GM19025 (cell line): Measurements from ENCODE around the gene NASP.

Experiments
- ATAC-seq: cut with Tn5 transposase; IDR thresholded peaks from one replicate; pipeline ENCODE4 v1.9.1; 2021; ENCODE audit warnings: mild to moderate bottlenecking, low read depth, moderate library complexity; ENCODE audit not compliant: unreplicated experiment

Gene NASP

DNA sequence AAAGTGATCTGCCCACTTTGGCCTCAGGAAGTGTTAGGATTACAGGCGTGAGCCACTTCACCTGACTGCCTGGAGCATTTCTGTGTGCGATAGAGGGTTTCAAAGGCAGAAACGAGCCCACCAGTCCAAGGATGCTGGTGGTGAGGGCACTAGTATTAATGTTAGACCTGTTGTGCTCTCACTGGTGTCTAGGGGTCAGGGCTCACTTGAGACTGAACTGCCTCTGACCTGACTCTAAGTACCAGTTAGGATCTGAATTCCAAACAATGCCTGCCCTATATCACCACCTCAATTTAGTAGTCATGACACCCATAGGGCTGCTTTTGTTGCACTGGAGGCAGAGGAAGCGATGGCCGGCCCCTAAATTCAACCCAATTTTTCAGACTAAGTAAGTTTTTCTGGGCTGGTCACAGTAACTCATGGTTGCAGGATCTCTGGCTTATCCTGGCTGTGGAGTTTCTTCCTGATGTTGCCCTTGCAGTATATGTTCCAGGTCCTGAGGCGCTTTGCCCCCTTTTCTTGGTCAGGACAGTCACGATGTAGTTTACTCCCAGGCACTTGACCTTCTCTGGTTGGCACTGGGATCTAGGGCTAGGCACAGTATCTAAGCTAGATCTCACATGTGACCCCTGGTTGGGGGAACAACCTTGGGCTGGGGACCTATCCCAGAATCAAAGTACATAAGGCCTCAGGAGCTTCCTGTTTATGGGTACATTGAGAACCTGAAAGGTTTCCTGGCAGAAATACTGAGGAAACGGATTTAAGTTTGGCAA lies 35.5 kb downstream of the NASP start:
- ATAC-seq, result no peak

DNA sequence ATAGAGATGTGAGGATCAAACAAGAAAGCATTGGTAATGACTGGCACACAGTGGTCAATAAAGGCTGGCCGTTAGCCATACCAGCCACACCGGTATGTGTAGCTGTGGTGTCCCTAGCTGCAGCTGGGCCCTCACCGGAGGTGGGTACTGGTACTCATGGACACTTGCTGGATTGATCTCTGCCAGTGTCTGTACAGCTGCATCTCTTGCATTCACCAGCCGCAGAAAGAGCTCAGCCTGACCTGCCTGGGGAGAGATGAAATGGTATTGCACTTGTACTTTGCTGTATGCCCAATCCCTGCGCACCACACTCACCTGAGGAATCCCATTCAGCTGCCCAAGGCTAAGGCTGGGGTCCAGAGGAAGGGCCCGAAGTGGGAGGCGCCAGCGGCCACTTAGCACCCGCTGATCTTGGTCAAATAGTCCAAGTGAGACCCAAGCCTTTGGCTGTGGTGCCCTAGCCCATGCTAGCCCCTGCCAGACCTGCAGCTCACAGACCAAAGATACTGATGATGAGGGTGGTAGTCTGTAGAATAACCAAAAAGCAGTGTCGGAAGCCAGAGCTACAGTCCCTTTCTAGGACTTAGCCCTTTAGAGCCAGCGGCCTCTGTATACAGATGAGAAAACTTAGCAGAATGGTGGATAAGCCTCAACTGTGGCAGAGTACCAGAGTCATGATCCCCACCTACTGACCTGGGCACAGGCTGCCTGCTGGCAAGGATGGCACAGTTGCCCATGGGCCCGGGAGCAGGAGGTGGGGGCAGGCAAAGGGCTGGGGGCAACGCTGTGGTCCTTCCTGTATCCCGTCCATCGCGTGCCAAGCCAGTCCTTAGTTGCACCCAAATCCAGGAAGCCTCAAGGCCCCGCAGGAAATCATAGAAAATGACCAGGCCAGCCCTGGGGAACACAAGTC lies 37.0 kb downstream of the NASP start:
- ATAC-seq, result no peak

DNA sequence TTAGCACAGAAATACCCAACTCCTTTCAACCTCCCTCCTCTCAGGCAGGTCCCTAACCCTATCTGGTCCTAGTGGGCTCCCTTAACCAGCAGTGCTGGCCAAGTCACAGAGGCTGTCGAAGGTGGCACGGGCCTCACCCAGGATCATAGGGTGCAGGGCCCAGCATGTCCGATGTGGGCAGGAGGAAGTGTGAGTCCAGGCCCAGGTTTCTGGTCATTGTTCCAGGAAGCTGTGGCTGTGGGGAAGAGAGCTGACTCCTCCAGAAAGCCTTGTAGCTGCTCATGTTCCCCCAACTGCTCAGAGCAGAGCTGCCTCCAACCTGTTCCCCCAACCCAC lies 37.6 kb downstream of the NASP start:
- ATAC-seq, result no peak

DNA sequence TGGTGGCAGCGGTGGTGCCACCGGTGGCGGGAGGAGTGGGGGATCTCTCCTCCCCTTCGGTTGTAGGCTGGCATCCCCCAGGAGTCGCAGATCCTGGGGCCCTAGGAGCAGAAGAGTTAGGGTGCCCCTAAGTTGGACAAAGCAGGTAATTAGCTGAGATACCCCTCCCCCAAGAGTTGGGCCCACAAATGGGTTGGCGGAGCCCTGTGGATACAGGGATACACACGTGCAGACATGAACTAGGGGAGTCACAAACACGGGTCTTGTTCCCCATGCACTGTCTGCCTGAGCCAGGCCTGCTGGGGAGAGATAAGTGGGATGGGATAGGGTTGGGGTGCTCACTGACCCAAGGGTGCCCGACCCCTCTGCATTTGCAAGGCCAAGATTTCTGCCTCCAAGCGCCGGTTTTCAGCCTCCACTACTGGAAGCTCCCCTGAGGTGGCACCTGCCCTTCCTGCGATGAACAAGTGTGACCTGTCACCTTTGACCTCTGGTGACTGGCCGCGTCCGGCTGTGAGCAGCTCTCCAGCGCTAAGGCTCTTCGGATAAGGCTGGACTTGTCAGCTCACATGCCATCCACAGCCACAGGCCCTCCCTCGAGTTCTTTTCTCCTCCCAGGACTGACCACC lies 38.2 kb downstream of the NASP start:
- ATAC-seq, result no peak

DNA sequence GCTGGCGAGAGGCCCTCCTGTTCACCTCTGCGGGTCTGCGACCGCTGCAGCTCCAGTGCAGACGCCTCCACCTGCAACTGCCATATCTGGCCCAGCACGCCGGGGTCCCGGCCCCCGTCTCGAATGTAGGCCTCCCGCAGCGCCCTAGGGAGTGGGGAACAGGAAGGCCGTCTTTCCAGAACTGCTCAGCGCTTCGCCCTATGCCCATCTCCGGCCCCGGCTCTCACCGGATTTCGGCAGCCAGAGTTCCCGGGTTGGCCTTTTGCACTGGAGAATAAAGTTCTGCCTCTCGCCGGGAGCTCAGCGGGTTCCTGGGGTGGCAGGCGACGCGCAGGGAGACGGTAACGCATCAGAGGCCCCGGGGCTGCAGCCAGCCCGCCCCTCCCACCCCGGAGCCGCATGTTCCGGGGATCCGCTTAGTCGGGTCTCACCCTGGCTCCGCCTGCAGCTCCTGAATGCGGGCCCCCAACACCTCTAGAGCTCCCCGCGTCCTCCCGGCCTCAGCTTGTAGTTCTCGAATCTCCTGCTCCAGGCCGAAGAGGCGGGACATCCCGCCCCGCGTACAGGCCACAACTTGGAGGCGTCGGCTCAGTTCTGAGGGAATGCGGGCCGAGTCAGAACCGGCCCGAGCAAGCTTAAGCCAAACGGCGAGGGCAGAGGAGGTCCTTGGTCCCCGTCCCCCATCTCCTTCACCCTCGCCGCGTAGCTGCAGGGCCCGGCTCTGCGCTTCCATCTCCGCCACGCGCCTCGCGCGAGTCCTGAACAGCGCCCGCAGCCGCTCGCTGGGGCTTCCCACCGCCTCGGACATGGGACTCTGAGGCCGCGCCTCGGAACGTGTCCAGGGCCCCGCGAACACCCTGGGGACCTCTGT lies 38.9 kb downstream of the NASP start:
- ATAC-seq, result no peak

DNA sequence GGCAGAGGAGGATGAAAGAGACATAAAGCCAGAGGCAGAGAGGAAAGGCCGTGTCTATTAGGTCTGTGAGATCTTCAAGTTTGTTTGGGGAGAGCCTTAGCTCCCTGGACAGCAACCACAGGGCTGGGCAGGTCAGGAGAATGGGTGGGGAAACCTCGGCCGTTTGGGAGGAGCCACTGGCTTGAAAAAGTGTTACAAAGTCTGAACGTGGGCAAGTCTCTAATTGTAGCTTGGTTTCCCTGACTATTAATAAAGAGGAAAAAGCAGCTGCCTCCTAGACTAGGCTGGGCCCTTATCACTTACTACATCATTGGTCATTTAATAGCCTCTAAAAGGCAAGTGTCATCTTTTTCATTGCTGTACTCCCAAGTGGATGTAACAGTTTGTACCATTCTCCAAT lies 40.1 kb downstream of the NASP start, which contains the start of gene CCDC17:
CCDC17 (minus strand) TSS at position 83 of the 400 bp plus-strand sequence. CDS start 145 bp downstream, outside the sequence.
- ATAC-seq, result no peak

DNA sequence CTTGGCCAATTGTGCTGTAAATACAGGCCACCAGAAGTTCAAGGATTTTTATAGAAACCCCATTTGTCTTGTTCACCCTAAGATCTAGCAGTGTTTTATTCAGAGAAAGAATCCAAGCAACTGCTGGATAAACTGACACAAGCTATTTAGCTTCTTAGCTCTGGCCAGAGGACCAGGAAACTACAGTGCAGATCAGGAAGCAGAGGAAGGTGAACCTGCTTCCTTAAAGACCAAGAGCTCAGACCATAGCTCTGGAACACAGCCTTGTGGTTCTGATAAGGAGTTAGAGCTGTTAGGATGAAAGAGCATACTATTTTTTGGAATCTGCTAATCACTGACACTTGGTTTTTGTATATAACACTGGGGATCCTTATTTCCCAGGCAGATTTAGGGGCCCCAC lies 45.2 kb downstream of the NASP start:
- no peak for ATAC-seq

DNA sequence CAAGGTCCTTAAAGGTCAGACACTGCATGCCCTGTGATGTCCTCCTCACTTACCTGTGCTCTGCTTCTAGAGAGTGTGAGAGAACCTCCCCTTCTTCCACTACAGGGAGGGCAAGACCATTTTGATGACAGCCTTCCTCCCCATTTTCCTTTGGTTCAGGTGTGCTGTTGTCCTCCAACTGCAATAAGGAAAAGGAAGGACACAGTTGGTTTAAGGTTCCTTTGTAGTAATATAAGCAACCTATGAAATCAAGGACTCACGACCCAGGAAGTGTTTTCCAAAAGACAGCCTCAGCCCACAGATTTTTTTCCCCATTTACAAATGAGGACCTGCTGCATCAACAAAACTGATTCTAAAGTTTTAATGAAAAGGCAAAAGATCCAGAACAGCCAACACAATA lies 46.6 kb downstream of the NASP start:
- ATAC-seq, result no peak

DNA sequence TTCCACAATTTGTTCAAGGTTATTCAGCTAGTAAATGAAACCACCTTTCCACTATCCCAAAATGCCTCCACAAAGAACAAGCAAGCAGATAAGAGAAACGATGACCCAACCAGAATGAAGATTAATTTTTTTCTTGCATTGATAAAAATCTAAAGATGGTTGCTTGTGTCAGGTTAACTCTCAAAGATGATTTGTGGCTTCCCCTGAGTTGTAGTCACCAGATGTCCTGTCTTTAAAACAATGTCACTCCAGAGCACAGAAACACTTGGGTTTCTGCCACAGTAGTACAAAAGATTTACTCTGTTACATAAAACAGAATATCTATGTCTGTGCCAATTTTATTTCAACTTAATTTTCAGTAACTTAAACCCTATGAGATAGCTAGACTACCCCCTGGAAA lies 51.4 kb downstream of the NASP start:
- ATAC-seq, result no peak

DNA sequence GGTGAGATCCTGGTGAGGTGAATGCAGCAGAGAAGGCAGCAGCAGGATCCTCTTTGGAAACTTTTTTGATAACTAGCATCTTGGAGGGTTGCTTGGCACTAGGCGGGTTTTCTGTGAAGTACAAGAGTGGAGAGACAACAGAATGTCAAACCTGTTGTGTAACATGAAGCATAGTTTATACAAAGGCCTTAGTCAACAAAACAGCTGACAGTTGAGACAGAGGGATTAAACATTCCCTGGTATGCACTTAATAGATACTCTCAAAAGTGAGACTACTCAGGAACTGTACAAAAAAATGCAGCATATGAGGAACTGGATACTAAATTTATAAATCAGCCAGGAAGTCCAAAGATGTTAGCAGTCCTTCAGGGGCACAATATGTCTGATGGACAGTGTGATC lies 56.5 kb downstream of the NASP start:
- ATAC-seq, result no peak

DNA sequence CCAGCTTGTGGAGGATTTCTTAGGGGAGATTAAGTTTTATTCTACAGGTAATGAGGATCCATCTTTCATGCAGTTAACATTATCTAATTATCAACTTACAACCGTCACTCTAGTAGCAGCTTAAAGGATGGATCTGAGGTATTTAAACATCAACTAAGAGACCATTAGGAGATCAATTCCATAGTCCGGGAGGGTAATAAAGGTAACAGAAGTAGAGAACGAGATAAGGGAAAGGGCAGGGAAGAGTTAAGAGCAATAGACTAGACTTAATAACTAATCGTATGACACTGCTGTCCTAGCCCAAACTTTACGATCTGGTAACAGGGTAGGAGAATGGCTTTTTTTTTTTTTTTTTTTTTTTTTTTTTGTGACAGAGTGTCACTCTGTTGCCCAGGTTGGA lies 59.5 kb downstream of the NASP start:
- no peak for ATAC-seq

DNA sequence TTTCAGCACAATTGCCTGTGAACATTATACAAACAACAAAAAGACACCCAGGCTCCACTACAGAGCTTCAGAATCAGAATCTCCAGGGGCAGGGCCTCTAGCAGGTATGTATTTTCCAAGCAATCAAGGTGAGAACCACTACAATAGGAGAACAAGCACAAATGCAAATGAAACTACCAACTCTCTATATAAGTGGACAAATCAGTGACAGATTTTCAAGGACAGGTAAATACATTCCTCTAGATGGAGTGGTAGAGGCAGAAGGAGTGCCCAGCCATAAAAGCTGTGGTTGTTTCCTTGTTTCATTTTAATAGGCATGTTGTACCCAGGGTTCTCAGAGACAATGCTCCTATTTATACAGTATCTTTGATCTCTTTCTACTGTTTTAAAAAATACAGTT lies 60.1 kb downstream of the NASP start:
- no peak for ATAC-seq

DNA sequence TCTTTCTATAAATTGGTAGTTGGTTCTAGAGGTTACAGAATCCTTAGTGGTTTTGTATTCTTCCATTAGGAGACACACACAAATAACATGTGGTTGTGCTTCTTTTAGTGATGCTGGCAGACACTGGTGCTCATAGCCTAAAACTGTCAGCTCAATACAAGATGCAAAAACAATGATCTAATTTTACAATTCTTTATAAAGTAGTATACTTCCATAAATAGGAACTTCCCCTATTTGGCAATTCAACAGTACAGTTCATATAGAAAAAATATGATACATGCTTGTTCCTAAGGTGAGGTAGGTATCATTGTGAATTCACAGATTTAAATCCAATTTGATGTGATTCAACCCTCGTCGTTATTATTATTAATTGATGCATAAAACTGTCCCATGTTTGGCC lies 60.8 kb downstream of the NASP start:
- no peak for ATAC-seq

DNA sequence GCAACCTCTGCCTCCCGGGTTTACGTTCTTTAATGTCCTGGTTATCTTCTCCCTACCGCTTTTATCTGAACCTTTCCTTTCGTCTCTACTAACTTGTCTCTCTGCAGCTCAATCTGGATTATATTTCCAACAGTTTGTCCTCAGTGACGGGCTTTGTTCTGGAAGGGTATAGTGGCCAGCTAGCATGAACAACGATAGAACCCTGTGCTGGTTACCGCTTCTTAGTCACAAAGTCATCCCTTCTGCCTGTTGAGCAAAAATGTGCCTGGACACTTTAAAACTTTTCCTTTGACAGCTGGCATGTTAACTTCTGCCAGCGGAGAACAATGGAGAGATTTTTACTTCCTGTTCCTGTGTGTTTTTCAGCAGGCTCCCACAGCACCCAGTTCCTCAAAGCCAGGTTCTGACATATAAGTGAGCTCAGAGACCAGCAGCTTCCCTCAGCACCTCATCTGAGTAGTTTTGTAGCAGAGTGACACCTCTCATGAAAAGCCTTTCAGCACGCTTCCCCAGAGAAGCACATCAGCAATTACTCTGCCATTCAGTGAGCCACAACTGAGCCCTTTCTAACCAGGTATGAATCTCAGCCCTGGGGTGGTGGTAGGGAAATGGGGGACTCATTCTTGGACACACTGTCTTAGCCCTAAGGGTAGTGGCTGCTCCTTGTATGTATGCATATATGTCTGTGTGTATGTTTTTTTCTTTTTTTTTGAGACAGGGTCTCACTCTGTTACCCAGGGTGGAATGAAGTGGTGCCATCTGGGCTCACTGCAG lies 63.6 kb downstream of the NASP start:
- ATAC-seq, result no peak

DNA sequence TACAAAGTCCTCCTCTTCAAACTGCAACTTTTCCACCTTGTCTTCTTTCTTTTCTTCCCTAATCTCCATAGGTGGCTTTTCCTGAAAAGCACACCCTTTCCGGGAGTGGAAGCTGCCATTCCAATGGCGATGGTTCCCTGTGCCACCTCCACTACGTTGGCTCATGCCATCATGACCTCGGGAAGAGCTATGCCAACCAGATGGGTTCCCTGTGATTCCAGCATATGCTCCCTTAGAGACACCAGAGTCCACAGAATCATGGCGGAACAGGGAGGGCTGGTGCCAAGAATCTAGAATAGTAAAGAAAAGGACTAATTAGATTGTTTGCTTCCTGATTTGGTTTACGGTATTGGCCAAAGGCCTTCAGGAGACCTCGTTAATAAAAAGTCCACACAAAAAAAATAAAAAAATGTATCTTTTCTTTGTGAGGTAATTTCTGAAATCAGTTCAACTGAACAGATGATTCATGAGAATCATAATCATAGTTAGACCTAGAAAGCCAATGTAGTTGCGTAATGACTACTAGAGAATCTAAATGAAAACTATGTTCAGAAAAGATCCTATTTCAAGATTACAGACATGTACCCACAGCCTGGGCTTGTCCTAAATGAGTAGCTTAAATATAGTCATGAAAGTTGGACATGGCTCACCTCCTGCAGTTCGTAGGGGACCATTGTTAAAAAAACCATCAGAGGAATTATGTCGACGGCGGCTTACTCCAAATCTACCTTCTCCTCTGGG lies 70.9 kb downstream of the NASP start:
- ATAC-seq, result no peak

DNA sequence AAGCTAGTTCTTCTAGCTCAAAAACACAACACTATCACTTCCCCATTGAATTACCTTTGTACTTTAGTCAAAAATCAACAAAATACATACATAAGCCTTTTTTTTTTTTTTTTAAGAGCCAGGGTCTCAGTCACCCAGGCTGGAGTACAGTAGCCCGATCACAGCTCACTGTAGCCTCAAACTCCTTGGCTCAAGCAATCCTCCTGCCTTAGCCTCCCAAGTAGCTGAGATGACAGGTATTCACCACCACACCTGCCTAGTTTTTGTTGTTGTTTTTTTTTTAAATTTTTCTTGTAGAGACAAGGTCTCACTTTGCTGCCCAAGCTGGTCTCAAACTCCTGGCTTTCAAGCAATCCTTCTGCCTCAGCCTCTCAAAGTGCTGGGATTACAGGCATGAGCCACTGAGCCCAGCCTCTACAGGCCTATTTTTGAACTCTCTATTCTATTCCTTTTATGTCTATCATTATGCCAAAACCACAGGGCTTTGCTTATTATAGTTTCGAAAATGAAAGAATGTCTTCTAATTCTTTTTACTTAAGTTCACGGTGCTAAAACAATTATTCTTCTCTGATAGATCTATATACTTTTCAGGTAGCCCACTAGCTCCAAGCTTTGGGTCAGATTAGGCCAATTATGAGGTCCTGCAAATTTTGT lies 72.9 kb downstream of the NASP start:
- no peak for ATAC-seq

DNA sequence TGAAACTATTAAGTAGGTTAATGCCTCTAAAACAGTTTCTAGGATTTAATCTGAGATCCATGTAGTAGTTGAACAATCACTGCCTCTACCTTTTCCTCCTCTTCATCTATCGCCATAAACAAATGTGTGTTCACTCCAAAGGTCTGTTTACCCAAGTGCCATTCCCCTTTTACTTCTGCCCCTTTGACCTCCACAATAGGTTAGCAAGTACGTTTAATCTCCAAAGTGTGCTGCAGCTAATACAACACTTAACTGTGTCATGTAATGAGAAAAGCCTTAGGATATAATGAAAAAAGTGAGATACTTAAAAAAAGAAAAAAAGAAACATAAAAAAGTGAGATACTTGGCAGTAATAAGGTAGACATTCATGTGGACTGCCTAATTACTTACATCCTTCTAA lies 74.3 kb downstream of the NASP start:
- no peak for ATAC-seq

DNA sequence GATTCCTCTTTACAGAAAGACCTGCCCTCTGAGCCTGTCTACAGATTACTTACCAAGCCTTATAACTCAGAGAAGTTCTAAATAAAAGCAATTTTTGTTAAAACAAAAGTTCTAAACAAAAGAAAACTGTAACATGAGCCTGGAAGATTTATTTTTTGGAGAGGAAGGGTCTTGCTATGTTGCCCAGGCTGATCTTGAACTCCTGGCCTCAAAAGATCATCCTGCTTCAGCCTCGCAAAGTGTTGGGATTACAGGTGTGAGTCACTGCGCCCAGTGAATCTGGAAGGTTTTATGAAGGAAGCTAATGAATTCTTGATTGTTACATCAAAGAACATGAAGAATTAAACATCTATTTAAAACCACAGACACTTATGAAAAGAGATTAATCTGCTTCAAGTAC lies 75.4 kb downstream of the NASP start:
- ATAC-seq, result no peak

DNA sequence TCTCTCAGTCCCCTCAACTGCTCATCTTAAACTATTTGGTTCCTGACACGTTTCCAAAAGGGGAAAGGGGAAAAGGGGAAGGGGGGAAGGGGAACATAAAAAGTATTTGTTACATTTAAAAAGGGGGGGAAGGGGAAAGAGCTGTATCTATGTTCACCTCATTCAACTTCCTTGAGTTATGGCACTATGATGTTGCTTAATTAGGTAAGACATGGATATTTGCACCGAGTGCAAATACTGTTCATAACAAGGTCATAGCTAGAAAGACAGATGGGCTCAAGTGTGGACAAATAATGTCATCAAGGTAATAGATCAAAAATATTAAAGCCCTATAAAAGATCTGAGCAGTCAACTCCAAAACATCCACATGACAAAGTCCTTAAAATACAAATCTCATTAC lies 76.5 kb downstream of the NASP start:
- no peak for ATAC-seq
